HepG2 (cell line): ENCODE data around the gene ZNF771. TPM values are rescaled to one million over a fixed set of nuclear protein-coding genes. Genes with fewer than 3 reads are reported as not detected.

Source experiments
- HDAC2 ChIP-seq: sonication (generic); formaldehyde crosslinking; IDR thresholded peaks from 2 replicates; pipeline ENCODE4 v1.4.0; 2020; ENCODE audit warnings: missing genetic modification reagents
- HOXD1 ChIP-seq: sonication (generic); formaldehyde crosslinking; IDR thresholded peaks from 2 replicates; pipeline ENCODE4 v1.5.0; 2020; ENCODE audit warnings: missing genetic modification reagents
- MED8 ChIP-seq: sonication (generic); formaldehyde crosslinking; IDR thresholded peaks from 2 replicates; pipeline ENCODE4 v1.8.1; 2023; ENCODE audit warnings: mild to moderate bottlenecking, missing genetic modification reagents; ENCODE audit not compliant: insufficient replicate concordance
- MXI1 ChIP-seq: IDR thresholded peaks from 3 replicates; pipeline ENCODE4 v1.6.1; 2012; ENCODE audit warnings: low read depth, low read length, inconsistent platforms, borderline replicate concordance
- NCOA2 ChIP-seq: sonication (generic); formaldehyde crosslinking; IDR thresholded peaks from 2 replicates; pipeline ENCODE4 v1.8.0; 2022; ENCODE audit warnings: inconsistent platforms
- SOX13 ChIP-seq, 3 experiments: fragments of 450-650 bp in 1 of 3; sonication (generic) in 1 of 3; formaldehyde crosslinking in 1 of 3; IDR thresholded peaks in 2 of 3; conservative IDR thresholded peaks in 1 of 3; 2 replicates each; pipeline versions ENCODE4 v1.5.0 to v1.6.1; 2016 to 2020; ENCODE audit warnings: antibody characterized with exemption in 1 of 3, mild to moderate bottlenecking in 1 of 3, missing compliant biosample characterization in 1 of 3, missing genetic modification reagents in 1 of 3, moderate library complexity in 1 of 3
- ZC3H13 ChIP-seq: sonication (generic); formaldehyde crosslinking; IDR thresholded peaks from 2 replicates; pipeline ENCODE4 v1.8.1; 2023; ENCODE audit warnings: mild to moderate bottlenecking, missing genetic modification reagents, moderate library complexity
- ZNF20 ChIP-seq: sonication (generic); formaldehyde crosslinking; IDR thresholded peaks from 2 replicates; pipeline ENCODE4 v1.4.0; 2020; ENCODE audit warnings: mild to moderate bottlenecking, moderate library complexity, missing genetic modification reagents
- ZNF350 ChIP-seq: sonication (generic); formaldehyde crosslinking; IDR thresholded peaks from 2 replicates; pipeline ENCODE4 v1.4.0; 2020; ENCODE audit warnings: mild to moderate bottlenecking, low read depth, missing genetic modification reagents, borderline replicate concordance
- ZNF430 ChIP-seq: sonication (generic); formaldehyde crosslinking; IDR thresholded peaks from 2 replicates; pipeline ENCODE4 v1.9.0; 2021; ENCODE audit warnings: mild to moderate bottlenecking, missing genetic modification reagents
- ZNF550 ChIP-seq: sonication (generic); formaldehyde crosslinking; IDR thresholded peaks from 2 replicates; pipeline ENCODE4 v1.4.0; 2020; ENCODE audit warnings: mild to moderate bottlenecking, missing genetic modification reagents, borderline replicate concordance
- ZNF569 ChIP-seq: sonication (generic); formaldehyde crosslinking; IDR thresholded peaks from 2 replicates; pipeline ENCODE4 v1.5.0; 2020; ENCODE audit warnings: mild to moderate bottlenecking, missing genetic modification reagents, moderate library complexity, borderline replicate concordance
- ZNF773 ChIP-seq: sonication (generic); formaldehyde crosslinking; IDR thresholded peaks from 2 replicates; pipeline ENCODE4 v1.4.0; 2020; ENCODE audit warnings: missing genetic modification reagents, borderline replicate concordance
- polyA plus RNA-seq, 8 experiments: library from polyadenylated mRNA; depleted of rRNA in 3 of 8; stranded (reverse) in 7 of 8; unstranded in 1 of 8; fragments of >200 nt; fragmentation: Illumina TruSeq in 4 of 8; extraction: Trizol in 4 of 8; gene quantifications; 2 replicates each; pipeline versions ENCODE4 v1.2.1 to v1.2.3, GENCODE V29; 2011 to 2016; ENCODE audit warnings: low read depth in 4 of 8, missing spikeins in 1 of 8, mixed read lengths in 1 of 8; ENCODE audit not compliant: insufficient read depth in 1 of 8
- total RNA-seq, 5 experiments: library from RNA; depleted of rRNA; stranded (reverse); fragments of >200 nt; fragmentation: Illumina TruSeq; extraction: Trizol; gene quantifications; 2 replicates each; pipeline ENCODE4 v1.2.3, GENCODE V29; 2016; ENCODE audit warnings: low read depth in 1 of 5
- TF ChIP-seq, protein P1 (sequence below), 2 experiments: sonication (generic) in 1 of 2; formaldehyde crosslinking in 1 of 2; IDR thresholded peaks; 2 replicates each; pipeline versions ENCODE4 v1.4.0 to v1.6.1; 2016 to 2020; ENCODE audit warnings: borderline replicate concordance in 1 of 2, low read depth in 1 of 2, mild to moderate bottlenecking in 1 of 2, missing genetic modification reagents in 1 of 2
- TF ChIP-seq, protein P2 (sequence below): IDR thresholded peaks from 2 replicates; pipeline ENCODE4 v1.6.1; 2012; ENCODE audit warnings: low read depth, low read length, improper control_type of control experiment
- TF ChIP-seq, protein P3 (sequence below): sonication (generic); formaldehyde crosslinking; IDR thresholded peaks from 2 replicates; pipeline ENCODE4 v1.8.0; 2022; ENCODE audit warnings: low read depth, missing genetic modification reagents
- TF ChIP-seq, protein P4 (sequence below): sonication (generic); formaldehyde crosslinking; IDR thresholded peaks from 2 replicates; pipeline ENCODE4 v1.8.0; 2022; ENCODE audit warnings: missing genetic modification reagents, mild to moderate bottlenecking, moderate library complexity, borderline replicate concordance

ZNF771 gene
- total and polyA plus RNA-seq, 2 of the 13 experiments (the other 11 are each of a cell fraction or from before 2014, with no cell fraction given): 5.0 to 11.8 TPM

DNA sequence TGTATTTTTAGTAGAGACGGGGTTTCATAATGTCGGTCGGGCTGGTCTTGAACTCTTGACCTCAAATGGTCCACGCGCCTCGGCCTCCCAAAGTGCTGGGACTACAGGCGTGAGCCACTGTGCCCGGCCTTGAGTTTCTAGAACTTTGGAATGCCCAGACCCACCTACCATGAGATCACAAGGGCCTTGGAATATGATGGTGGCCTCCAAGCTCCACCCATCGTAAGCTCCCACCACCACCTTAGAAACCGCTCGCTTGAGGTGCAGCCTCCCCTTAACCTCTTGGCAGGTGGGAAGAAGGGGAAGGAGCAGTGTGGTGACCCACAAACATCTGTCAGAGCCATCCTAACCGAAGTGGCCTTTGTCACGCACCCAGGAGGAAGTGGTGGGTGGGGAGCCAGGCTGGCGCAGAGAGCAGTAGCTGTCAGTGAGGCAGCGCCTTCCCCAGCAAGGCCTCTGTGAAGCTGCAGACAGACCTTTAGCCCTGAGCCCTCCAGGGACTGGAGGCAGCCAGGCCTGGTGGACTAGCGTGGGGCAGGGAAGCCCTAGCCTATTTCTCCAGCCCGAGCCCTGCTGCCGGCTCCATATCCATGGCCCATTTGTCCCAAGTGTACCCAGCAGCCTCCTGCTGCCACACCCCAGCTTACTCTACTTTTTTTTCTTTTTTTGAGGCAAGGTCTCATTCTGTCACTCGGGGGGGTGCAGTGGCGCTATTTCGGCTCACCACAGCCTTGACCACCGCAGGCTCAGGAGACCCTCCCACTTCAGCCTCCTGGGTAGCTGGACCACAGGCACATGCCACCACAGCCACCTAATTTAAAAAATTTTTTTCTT lies 51.4 kb downstream of the ZNF771 start (continued):
- TF ChIP-seq, protein P1, sequence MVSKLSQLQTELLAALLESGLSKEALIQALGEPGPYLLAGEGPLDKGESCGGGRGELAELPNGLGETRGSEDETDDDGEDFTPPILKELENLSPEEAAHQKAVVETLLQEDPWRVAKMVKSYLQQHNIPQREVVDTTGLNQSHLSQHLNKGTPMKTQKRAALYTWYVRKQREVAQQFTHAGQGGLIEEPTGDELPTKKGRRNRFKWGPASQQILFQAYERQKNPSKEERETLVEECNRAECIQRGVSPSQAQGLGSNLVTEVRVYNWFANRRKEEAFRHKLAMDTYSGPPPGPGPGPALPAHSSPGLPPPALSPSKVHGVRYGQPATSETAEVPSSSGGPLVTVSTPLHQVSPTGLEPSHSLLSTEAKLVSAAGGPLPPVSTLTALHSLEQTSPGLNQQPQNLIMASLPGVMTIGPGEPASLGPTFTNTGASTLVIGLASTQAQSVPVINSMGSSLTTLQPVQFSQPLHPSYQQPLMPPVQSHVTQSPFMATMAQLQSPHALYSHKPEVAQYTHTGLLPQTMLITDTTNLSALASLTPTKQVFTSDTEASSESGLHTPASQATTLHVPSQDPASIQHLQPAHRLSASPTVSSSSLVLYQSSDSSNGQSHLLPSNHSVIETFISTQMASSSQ (IDR thresholded peaks at IDR 0.05; ENCODE audit: low read depth): no peak
- TF ChIP-seq, protein P1 (CRISPR knock-in tag; IDR thresholded peaks at IDR 0.05; ENCODE audit: borderline replicate concordance): peak; percentile 35; the same call in 1 of the 2 replicates
- TF ChIP-seq ZC3H13 (CRISPR knock-in tag) (no peak), ZNF550 (no peak), HOXD1 (CRISPR knock-in tag) (0 out of 2 replicates have a peak, but pooled peaks have one; percentile 42), HDAC2 (CRISPR knock-in tag) (peak; percentile 68; the same call in 1 of the 2 replicates), NCOA2 (CRISPR knock-in tag) (no peak), ZNF773 (no peak), ZNF430 (CRISPR knock-in tag) (peak; percentile 27; the same call in 1 of the 2 replicates), MED8 (no peak), ZNF350 (CRISPR knock-in tag) (peak; percentile 76), MXI1 (peak; percentile 52; the same call in 1 of the 3 replicates), SOX13 (IDR thresholded peaks at IDR 0.05) (no peak), SOX13 (CRISPR knock-in tag; conservative IDR thresholded peaks at IDR 0.05 in 1 of 2, IDR thresholded peaks at IDR 0.05 in 1 of 2) (peak in 1 of 2 experiments; percentile 45; a peak in 2 of 4 replicates), ZNF20 (CRISPR knock-in tag) (no peak), ZNF569 (no peak)
- TF ChIP-seq, protein P2, sequence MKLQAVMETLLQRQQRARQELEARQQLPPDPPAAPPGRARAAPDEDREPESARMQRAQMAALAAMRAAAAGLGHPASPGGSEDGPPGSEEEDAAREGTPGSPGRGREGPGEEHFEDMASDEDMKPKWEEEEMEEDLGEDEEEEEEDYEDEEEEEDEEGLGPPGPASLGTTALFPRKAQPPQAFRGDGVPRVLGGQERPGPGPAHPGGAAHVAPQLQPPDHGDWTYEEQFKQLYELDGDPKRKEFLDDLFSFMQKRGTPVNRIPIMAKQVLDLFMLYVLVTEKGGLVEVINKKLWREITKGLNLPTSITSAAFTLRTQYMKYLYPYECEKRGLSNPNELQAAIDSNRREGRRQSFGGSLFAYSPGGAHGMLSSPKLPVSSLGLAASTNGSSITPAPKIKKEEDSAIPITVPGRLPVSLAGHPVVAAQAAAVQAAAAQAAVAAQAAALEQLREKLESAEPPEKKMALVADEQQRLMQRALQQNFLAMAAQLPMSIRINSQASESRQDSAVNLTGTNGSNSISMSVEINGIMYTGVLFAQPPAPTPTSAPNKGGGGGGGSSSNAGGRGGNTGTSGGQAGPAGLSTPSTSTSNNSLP: no peak
- TF ChIP-seq, protein P3, sequence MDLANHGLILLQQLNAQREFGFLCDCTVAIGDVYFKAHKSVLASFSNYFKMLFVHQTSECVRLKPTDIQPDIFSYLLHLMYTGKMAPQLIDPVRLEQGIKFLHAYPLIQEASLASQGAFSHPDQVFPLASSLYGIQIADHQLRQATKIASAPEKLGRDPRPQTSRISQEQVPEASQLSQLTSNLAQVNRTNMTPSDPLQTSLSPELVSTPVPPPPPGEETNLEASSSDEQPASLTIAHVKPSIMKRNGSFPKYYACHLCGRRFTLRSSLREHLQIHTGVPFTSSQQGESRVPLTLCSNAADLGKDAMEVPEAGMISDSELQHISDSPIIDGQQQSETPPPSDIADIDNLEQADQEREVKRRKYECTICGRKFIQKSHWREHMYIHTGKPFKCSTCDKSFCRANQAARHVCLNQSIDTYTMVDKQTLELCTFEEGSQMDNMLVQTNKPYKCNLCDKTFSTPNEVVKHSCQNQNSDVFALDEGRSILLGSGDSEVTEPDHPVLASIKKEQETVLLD (CRISPR knock-in tag): no peak
- TF ChIP-seq, protein P4, sequence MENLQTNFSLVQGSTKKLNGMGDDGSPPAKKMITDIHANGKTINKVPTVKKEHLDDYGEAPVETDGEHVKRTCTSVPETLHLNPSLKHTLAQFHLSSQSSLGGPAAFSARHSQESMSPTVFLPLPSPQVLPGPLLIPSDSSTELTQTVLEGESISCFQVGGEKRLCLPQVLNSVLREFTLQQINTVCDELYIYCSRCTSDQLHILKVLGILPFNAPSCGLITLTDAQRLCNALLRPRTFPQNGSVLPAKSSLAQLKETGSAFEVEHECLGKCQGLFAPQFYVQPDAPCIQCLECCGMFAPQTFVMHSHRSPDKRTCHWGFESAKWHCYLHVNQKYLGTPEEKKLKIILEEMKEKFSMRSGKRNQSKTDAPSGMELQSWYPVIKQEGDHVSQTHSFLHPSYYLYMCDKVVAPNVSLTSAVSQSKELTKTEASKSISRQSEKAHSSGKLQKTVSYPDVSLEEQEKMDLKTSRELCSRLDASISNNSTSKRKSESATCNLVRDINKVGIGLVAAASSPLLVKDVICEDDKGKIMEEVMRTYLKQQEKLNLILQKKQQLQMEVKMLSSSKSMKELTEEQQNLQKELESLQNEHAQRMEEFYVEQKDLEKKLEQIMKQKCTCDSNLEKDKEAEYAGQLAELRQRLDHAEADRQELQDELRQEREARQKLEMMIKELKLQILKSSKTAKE (CRISPR knock-in tag): no peak
